ENCODE measurements around the gene HOXD9.

DNA sequence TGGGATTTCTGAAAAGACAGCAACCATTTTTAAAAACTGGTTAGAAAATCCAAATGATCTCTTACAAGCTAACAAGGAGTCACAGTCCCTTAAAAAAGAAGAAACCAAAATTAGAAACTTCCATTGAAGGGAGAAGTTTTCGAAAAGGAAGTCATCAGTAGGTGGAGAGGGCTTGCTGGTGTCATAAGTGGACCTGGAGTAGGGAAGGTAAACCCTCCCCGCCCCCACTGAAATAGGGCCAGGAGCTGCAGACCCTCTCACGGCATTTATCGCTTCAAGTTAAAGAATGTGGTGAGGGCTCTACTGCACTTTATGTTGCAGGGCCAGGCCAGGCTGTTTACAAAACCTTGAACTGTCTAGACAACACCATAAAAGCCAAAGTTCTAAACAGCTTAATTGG is 12.6 kb upstream of the HOXD9 start:
- TF ChIP-seq, protein P1, sequence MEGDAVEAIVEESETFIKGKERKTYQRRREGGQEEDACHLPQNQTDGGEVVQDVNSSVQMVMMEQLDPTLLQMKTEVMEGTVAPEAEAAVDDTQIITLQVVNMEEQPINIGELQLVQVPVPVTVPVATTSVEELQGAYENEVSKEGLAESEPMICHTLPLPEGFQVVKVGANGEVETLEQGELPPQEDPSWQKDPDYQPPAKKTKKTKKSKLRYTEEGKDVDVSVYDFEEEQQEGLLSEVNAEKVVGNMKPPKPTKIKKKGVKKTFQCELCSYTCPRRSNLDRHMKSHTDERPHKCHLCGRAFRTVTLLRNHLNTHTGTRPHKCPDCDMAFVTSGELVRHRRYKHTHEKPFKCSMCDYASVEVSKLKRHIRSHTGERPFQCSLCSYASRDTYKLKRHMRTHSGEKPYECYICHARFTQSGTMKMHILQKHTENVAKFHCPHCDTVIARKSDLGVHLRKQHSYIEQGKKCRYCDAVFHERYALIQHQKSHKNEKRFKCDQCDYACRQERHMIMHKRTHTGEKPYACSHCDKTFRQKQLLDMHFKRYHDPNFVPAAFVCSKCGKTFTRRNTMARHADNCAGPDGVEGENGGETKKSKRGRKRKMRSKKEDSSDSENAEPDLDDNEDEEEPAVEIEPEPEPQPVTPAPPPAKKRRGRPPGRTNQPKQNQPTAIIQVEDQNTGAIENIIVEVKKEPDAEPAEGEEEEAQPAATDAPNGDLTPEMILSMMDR (conservative IDR thresholded peaks at IDR 0.05; ENCODE audit: low read depth, low read length), result no peak
- TF ChIP-seq EZH2 (IDR thresholded peaks at IDR 0.05; ENCODE audit: low read length, unreplicated experiment) (no peak), EZH2phosphoT487 (IDR thresholded peaks at IDR 0.05; ENCODE audit: borderline replicate concordance, low read length) (no peak)

All from PC-3 (cell line).